OCI-LY3 (cell line): ENCODE measurements around the gene KCNAB3.

Experiments
- H2AFZ ChIP-seq: fragments of 200-600, 300-600 bp; shearing (Covaris generic); 2 replicates; pipeline ENCODE4 v1.6.0; 2014; ENCODE audit warnings: antibody characterized with exemption, low read depth, low read length
- H3K27ac ChIP-seq: fragments of 200-600, 300-600 bp; sonication (generic); 2 replicates; pipeline ENCODE4 v1.5.1; 2014; ENCODE audit warnings: mild to moderate bottlenecking, low read length, moderate library complexity, mixed read lengths
- H3K27me3 ChIP-seq: fragments of 200-600, 300-600 bp; sonication (generic); 2 replicates; pipeline ENCODE4 v1.6.1; 2014; ENCODE audit warnings: low read depth, low read length, mixed read lengths
- H3K36me3 ChIP-seq: fragments of 200-600, 300-600 bp; sonication (generic); replicated peaks from 2 replicates; pipeline ENCODE3; 2014; ENCODE audit warnings: low read depth, low read length, mixed read lengths
- H3K4me1 ChIP-seq: fragments of 300-600, 200-600 bp; sonication (generic); 2 replicates; pipeline ENCODE4 v1.6.1; 2014; ENCODE audit warnings: low read length, mixed read lengths
- H3K4me2 ChIP-seq: fragments of 200-600, 300-600 bp; sonication (generic); 2 replicates; pipeline ENCODE4 v1.6.1; 2014; ENCODE audit warnings: low read length, mixed read lengths
- H3K4me3 ChIP-seq: fragments of 300-600, 200-600 bp; sonication (generic); 2 replicates; pipeline ENCODE4 v1.5.1; 2014; ENCODE audit warnings: antibody characterized with exemption, mild to moderate bottlenecking, low read length, moderate library complexity
- H3K79me2 ChIP-seq: fragments of 300-600, 200-600 bp; shearing (Covaris generic); 2 replicates; pipeline ENCODE4 v1.6.1; 2014; ENCODE audit warnings: mild to moderate bottlenecking, low read length, mixed read lengths
- H3K9ac ChIP-seq: fragments of 300-600, 200-600 bp; shearing (Covaris generic); 2 replicates; pipeline ENCODE4 v1.6.0; 2014; ENCODE audit warnings: mild to moderate bottlenecking, low read length, moderate library complexity
- H3K9me3 ChIP-seq: fragments of 200-600, 300-600 bp; shearing (Covaris generic); 2 replicates; pipeline ENCODE4 v1.6.1; 2014; ENCODE audit warnings: low read length, mixed read lengths; ENCODE audit not compliant: insufficient read depth
- H4K20me1 ChIP-seq: fragments of 200-600, 300-600 bp; sonication (generic); 2 replicates; pipeline ENCODE4 v1.6.1; 2016; ENCODE audit warnings: low read length, mixed read lengths; ENCODE audit not compliant: insufficient read depth
- EZH2phosphoT487 ChIP-seq: fragments of 200-600 bp; shearing (Covaris generic); IDR thresholded peaks from 2 replicates; pipeline ENCODE4 v1.6.1; 2018; ENCODE audit warnings: antibody characterized with exemption, mixed run types, low read depth
- TF ChIP-seq, protein P1 (sequence below): fragments of 200-600, 300-600 bp; sonication (generic); IDR thresholded peaks from 2 replicates; pipeline ENCODE4 v1.5.1; 2014; ENCODE audit warnings: antibody characterized with exemption, low read length, low read depth

Gene KCNAB3

DNA sequence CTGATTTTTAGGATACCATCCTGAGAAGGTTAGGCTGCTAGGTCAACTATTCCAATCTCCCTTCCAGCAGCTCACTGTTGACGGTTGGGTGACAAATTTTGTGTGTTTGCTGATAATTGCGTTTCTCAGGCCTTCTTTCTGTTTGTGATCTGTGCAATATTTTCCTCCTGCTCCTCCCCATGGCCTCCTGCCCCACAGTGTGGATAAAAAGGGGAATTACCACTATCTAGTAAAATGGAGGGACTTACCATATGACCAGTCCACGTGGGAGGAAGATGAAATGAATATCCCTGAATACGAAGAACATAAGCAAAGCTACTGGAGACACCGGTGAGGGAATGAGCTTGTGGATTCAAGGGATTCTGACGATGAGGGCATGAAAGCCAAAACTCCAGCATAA is 31.9 kb downstream of the KCNAB3 start:
- Histone ChIP-seq H3K4me3 (no peak overlapping the region), H3K9ac (no peak overlapping the region), H3K27me3 (no peaks in the 10 kb centered on the region), H3K27ac (no peak overlapping the region), H3K9me3 (no peaks in the 10 kb centered on the region), H3K79me2 (no peaks in the 10 kb centered on the region), H3K4me1 (no peaks in the 10 kb centered on the region), H4K20me1 (no peaks in the 10 kb centered on the region), H2AFZ (no peak overlapping the region), H3K36me3 (peaks cover 38% of the 10 kb centered on the region), H3K4me2 (no peak overlapping the region)
- TF ChIP-seq, protein P1, sequence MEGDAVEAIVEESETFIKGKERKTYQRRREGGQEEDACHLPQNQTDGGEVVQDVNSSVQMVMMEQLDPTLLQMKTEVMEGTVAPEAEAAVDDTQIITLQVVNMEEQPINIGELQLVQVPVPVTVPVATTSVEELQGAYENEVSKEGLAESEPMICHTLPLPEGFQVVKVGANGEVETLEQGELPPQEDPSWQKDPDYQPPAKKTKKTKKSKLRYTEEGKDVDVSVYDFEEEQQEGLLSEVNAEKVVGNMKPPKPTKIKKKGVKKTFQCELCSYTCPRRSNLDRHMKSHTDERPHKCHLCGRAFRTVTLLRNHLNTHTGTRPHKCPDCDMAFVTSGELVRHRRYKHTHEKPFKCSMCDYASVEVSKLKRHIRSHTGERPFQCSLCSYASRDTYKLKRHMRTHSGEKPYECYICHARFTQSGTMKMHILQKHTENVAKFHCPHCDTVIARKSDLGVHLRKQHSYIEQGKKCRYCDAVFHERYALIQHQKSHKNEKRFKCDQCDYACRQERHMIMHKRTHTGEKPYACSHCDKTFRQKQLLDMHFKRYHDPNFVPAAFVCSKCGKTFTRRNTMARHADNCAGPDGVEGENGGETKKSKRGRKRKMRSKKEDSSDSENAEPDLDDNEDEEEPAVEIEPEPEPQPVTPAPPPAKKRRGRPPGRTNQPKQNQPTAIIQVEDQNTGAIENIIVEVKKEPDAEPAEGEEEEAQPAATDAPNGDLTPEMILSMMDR = no peak
- no peak for TF ChIP-seq EZH2phosphoT487

DNA sequence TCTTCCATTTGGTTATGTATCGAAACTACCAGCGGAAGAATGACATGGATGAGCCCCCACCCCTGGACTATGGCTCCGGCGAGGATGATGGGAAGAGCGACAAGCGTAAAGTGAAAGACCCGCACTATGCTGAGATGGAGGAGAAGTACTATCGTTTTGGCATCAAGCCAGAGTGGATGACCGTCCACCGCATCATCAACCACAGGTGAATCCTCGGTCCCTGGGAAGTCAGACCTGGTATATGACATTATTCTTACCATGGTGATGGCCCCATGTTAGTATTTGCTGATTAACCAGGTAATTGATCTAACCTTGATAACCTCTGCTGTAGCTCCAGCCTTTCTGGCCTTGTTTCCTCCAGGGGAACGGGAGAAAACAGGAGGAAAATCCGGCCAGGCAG is 32.6 kb downstream of the KCNAB3 start:
- H3K9ac ChIP-seq = no peak overlapping the region
- TF ChIP-seq, protein P1 = no peak
- TF ChIP-seq EZH2phosphoT487 = no peak
- H2AFZ ChIP-seq = no peak overlapping the region
- peaks cover 38% of the 10 kb centered on the region for H3K36me3 ChIP-seq
- no peak overlapping the region for H3K4me3 ChIP-seq
- H3K27ac ChIP-seq = no peak overlapping the region
- no peaks in the 10 kb centered on the region for H4K20me1 ChIP-seq
- no peaks in the 10 kb centered on the region for H3K4me1 ChIP-seq
- H3K9me3 ChIP-seq = no peaks in the 10 kb centered on the region
- H3K4me2 ChIP-seq = no peak overlapping the region
- H3K79me2 ChIP-seq = no peaks in the 10 kb centered on the region
- H3K27me3 ChIP-seq = no peaks in the 10 kb centered on the region

DNA sequence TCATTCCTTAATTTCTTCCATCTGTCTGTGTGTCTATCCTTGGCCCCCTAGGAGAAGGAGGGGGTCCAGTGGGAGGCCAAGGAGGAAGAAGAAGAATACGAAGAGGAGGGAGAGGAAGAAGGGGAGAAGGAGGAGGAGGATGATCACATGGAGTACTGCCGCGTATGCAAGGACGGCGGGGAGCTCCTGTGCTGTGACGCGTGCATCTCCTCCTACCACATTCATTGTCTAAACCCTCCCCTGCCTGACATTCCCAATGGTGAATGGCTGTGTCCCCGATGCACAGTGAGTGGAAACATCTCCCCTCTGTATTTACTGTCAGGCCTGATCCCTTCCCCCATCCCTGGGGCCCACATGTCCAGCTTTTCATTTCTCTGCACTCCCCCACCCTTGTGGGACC is 34.8 kb downstream of the KCNAB3 start:
- H3K4me2 ChIP-seq = no peak overlapping the region
- H4K20me1 ChIP-seq = no peaks in the 10 kb centered on the region
- H3K27ac ChIP-seq = no peak overlapping the region
- H3K9ac ChIP-seq = no peak overlapping the region
- peaks cover 32% of the 10 kb centered on the region for H3K36me3 ChIP-seq
- H3K4me1 ChIP-seq = no peaks in the 10 kb centered on the region
- H3K27me3 ChIP-seq = no peaks in the 10 kb centered on the region
- no peak for TF ChIP-seq EZH2phosphoT487
- TF ChIP-seq, protein P1 = no peak
- H3K79me2 ChIP-seq = no peaks in the 10 kb centered on the region
- no peaks in the 10 kb centered on the region for H3K9me3 ChIP-seq
- no peak overlapping the region for H2AFZ ChIP-seq
- no peak overlapping the region for H3K4me3 ChIP-seq

DNA sequence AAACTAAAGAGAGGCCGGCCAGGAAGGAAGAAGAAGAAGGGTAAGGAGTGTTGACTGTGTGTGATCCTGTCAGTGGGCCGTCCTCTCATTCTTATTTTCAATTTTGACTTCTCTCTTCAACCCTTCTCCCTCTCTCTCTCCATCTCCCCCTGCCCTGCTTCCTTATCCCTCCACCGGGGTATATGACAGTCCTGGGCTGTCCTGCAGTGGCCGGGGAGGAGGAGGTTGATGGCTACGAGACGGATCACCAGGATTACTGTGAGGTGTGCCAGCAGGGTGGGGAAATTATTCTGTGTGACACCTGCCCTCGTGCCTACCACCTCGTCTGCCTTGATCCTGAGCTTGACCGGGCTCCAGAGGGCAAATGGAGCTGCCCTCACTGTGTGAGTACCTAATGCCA is 35.4 kb downstream of the KCNAB3 start:
- H4K20me1 ChIP-seq = no peaks in the 10 kb centered on the region
- H2AFZ ChIP-seq = no peak overlapping the region
- no peak overlapping the region for H3K4me2 ChIP-seq
- H3K4me3 ChIP-seq = no peak overlapping the region
- TF ChIP-seq, protein P1 = no peak
- no peak for TF ChIP-seq EZH2phosphoT487
- H3K9me3 ChIP-seq = no peaks in the 10 kb centered on the region
- peaks cover 27% of the 10 kb centered on the region for H3K36me3 ChIP-seq
- H3K9ac ChIP-seq = no peak overlapping the region
- no peaks in the 10 kb centered on the region for H3K79me2 ChIP-seq
- H3K4me1 ChIP-seq = no peaks in the 10 kb centered on the region
- H3K27ac ChIP-seq = no peak overlapping the region
- no peaks in the 10 kb centered on the region for H3K27me3 ChIP-seq
